ENCODE measurements around the gene CEACAM5.
"Not testable (repeated sequence)": the region's sequence is repeated elsewhere in the genome, so short reads cannot be mapped to it uniquely, and the experiment has no call there.

DNA sequence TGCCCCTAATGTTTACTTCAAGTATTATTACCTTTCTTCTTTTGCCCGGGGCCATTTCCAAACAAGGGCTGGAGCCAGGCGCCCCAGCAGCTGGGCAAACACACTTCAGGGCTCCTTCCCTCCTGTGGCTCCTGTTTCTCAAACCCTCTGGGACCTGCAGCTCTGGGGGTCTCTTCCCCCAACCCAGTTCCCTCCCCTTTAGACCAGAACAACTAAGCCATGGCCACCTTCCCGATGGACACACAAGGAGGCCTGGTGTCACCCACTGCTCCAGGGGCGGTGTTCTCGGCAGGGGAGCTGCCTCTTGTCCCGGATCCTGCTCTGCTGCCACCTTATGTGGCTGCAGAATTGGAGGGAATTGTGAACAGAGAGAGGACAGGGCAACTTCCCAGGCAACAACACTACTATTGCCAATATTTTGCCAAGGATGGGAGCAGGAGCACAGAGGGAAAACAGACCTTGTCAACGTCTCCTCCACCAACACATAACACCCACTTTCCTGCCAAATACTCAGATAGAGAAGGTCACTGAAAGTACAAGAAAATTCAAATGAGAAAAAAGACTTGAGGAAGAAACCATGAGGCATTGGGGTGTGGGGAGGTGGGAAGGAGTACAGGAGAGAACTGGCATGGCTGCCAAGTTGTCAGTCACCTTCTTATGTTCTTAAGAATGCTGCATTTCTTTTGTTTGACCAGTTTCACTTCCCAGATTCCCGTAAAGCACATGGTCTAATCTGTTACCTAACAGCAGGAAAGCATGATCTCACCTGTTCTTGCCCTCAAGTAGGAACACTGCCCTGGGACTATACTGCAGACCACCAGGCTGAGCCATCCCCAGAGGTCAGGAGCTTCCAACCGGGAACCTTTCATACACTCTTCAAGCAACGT lies 42.1 kb downstream of the CEACAM5 start:
- TF ChIP-seq POLR2AphosphoS5 (IDR thresholded peaks at IDR 0.05), result peak; percentile 78
- TF ChIP-seq CTCF, POLR2A (IDR thresholded peaks at IDR 0.05): not testable (repeated sequence)
